ENCODE results near the gene NAPB.

- TF ChIP-seq EZH2 (IDR thresholded peaks at IDR 0.05; ENCODE audit: insufficient read depth, low read length): no peak
- no peak for TF ChIP-seq CTCF (IDR thresholded peaks at IDR 0.05; ENCODE audit: insufficient read depth, low read depth, low read length)
These were observed 52.0 kb downstream of the NAPB start for GRCh38 chr20:23369072-23369823.

All from astrocyte (in vitro differentiated cells and primary cell).